AG04450 (cell line): Measurements from ENCODE around the gene TNRC6B. TPM values are rescaled to one million over a fixed set of nuclear protein-coding genes. Genes with fewer than 3 reads are reported as not detected.

Source experiments
- CTCF ChIA-PET: fragments of 300-600, 350-600 bp; formaldehyde crosslinking; extraction: SDS; loops from one replicate; lab custom pipeline; 2022; ENCODE audit warnings: antibody characterized with exemption, inconsistent platforms; lab: Charles Lee
- POLR2A ChIA-PET: fragments of 350-600 bp; formaldehyde crosslinking; extraction: SDS; loops from one replicate; lab custom pipeline; 2021; ENCODE audit warnings: antibody characterized with exemption, inconsistent platforms; lab: Yijun Ruan, JAX
- DNase-seq: peaks from one replicate; pipeline ENCODE4 v3.0.0-alpha.2; 2011; ENCODE audit warnings: low read depth, low spot score
- H3K27ac ChIP-seq: one replicate; pipeline ENCODE4 v1.5.1; 2012; ENCODE audit warnings: low read depth, low read length, control low read depth
- H3K27me3 ChIP-seq: one replicate; pipeline ENCODE4 v1.6.0; 2012; ENCODE audit warnings: low read length; ENCODE audit not compliant: control insufficient read depth, insufficient read depth
- H3K4me3 ChIP-seq: 2 replicates; pipeline ENCODE4 v1.5.1; 2011; ENCODE audit warnings: mild to moderate bottlenecking, low read depth, low read length, control low read depth
- H3K9me3 ChIP-seq: 2 replicates; pipeline ENCODE4 v1.5.1; 2012; ENCODE audit warnings: low read length; ENCODE audit not compliant: control insufficient read depth, insufficient read depth
- polyA plus RNA-seq: library from polyadenylated mRNA; depleted of rRNA; stranded (reverse); fragments of >200 nt; gene quantifications from 2 replicates; pipeline ENCODE4 v1.2.3, GENCODE V29; 2011
- TF ChIP-seq, protein P1 (sequence below): IDR thresholded peaks from 2 replicates; pipeline ENCODE4 v1.5.1; 2011; ENCODE audit warnings: low read depth, low read length, control low read depth, inconsistent platforms

The TNRC6B gene
- polyA plus RNA-seq, 1 experiment: 6.6 TPM

DNA sequence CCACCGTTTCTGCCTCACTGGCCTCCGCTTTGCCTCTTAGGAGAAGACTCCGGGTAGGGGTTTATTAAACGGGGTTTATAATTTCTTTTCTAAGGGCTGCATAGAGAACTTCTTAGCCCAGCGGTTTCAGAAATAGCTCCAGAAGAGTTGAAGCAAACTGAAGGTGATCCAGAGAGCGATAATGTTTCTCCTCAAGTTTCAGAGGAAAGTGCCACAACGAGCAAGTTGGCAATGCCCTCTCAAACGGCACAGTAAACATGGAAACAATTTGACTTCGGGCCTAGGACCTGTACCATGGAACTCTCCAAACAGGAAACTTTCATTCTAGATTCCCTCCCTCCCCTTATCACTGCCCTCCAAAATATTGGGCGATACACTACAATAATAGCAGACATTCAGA, 169.6 kb downstream of the TNRC6B start:
- H3K27me3 ChIP-seq: no peaks in the 10 kb centered on the region
- no peak overlapping the region for H3K27ac ChIP-seq
- POLR2A ChIA-PET: interaction anchor here (0.6 to 1.2 kb wide), 4 partner anchors 303 to 441 kb away, joined by 3 to 5 read pairs (median 3); no protein-coding TSS in a partner anchor
- CTCF ChIA-PET: interaction anchor here (0.6 to 2.6 kb wide), 21 partner anchors 17 to 818 kb away, joined by 3 to 16 read pairs (median 4); no protein-coding TSS in a partner anchor
- DNase-seq: no peak
- TF ChIP-seq, protein P1, sequence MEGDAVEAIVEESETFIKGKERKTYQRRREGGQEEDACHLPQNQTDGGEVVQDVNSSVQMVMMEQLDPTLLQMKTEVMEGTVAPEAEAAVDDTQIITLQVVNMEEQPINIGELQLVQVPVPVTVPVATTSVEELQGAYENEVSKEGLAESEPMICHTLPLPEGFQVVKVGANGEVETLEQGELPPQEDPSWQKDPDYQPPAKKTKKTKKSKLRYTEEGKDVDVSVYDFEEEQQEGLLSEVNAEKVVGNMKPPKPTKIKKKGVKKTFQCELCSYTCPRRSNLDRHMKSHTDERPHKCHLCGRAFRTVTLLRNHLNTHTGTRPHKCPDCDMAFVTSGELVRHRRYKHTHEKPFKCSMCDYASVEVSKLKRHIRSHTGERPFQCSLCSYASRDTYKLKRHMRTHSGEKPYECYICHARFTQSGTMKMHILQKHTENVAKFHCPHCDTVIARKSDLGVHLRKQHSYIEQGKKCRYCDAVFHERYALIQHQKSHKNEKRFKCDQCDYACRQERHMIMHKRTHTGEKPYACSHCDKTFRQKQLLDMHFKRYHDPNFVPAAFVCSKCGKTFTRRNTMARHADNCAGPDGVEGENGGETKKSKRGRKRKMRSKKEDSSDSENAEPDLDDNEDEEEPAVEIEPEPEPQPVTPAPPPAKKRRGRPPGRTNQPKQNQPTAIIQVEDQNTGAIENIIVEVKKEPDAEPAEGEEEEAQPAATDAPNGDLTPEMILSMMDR: no peak
- H3K4me3 ChIP-seq: peak overlapping the region; percentile 94
- no peaks in the 10 kb centered on the region for H3K9me3 ChIP-seq

DNA sequence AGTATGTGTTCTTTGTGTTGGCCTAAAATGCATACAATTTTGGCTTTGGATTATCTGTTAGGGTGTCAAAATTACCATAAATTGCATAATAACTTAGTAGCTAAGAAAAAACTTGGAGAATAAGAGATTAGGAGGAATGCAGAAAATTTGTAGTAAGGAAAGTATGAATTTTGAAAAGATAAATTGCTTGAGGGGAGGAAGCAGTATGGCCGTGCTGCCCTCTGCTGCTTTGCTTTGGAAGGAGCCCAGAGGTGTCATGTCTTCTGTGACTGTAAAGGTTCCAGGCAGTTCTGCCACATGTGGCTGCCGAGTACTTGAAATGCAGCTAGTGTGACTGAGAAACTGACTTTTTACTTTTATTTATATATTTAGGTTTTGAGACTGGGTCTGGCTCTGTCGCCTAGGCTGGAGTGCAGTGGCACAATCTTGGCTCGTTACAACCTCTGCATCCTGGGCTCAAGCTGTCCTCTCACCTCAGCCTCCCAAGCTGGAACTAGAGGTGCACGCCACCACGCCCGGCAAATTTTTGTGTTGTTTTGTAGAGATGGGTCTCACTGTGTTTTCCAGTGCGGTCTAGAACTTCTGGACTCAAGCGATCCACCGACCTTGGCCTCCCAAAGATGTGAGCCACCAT, 170.4 kb downstream of the TNRC6B start:
- TF ChIP-seq, protein P1: peak; percentile 85
- no peaks in the 10 kb centered on the region for H3K27me3 ChIP-seq
- no peak for DNase-seq
- CTCF ChIA-PET: interaction anchor here (0.6 to 2.6 kb wide), 30 partner anchors 9 to 819 kb away, joined by 3 to 16 read pairs (median 4); no protein-coding TSS in a partner anchor
- no peak overlapping the region for H3K27ac ChIP-seq
- POLR2A ChIA-PET: interaction anchor here (1.0 kb wide), 1 partner anchor 171 kb away, joined by 6 read pairs; the partner anchor contains the start of gene TNRC6B
- H3K4me3 ChIP-seq: peak overlapping the region; percentile 94
- H3K9me3 ChIP-seq: no peaks in the 10 kb centered on the region

DNA sequence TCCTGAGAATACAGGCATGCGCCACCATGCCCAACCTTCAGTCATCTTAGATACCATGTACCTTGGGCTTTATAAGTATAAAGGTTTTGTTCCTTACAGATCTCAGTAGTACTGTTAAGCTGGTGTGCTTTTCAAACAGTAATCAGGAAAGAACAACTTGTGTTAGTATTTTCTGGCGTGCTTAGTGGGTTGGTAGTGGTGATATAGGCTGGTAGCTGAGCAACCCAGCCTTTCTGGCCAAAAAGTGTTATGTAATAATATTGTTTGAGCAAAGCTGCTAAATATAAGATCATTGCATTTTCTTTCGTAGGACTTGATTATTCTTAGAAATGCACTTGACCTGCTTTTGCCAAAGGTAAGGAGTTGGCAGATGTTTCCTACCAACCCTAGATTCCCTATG, 175.0 kb downstream of the TNRC6B start:
- H3K9me3 ChIP-seq: no peaks in the 10 kb centered on the region
- H3K27me3 ChIP-seq: no peaks in the 10 kb centered on the region
- POLR2A ChIA-PET: no interaction called here
- TF ChIP-seq, protein P1: no peak
- no peak overlapping the region for H3K27ac ChIP-seq
- no peak overlapping the region for H3K4me3 ChIP-seq
- no peak for DNase-seq
- CTCF ChIA-PET: no interaction called here

DNA sequence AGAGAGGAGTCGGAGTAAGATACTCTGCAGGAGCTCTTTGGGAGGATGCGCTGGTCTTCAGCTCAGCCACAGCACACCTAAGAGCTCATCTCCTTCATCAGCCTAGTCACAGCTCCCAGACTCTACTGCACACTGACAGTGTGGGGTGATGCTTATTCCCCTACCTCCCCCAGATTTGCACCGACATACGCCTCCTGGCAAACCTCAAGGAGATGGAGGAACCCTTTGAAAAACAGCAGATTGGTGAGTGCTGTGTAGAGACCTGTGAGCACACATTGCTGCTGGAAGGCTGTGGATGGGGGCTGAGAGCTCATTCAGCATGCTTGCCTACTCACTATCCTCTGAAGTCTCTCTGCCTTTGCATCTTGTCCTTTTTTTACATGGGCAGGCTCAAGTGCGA, 183.4 kb downstream of the TNRC6B start:
- CTCF ChIA-PET: no interaction called here
- TF ChIP-seq, protein P1: no peak
- Histone ChIP-seq H3K4me3 (no peak overlapping the region), H3K27ac (no peak overlapping the region), H3K27me3 (no peaks in the 10 kb centered on the region), H3K9me3 (no peaks in the 10 kb centered on the region)
- no peak for DNase-seq
- POLR2A ChIA-PET: no interaction called here

DNA sequence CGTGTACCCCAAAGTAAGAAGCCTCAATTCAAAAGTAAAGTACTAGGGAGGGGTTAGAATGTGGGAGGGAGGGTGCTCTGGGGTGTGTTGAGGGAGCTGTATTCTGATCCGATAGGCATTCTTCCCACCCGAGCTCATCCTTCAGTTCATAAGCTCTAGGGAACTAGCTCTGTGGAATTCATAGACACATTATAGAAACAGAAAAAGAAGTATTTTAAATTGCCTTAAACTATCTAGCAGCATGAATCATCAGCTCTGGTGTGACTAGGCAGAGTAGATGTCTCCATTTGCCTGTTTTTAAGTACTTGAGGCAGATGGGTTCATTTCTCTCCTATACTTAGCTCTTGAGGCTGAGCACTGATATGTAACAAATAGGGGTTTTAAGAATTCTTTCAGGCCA, 185.3 kb downstream of the TNRC6B start:
- H3K4me3 ChIP-seq: no peak overlapping the region
- H3K9me3 ChIP-seq: no peaks in the 10 kb centered on the region
- POLR2A ChIA-PET: interaction anchor here (0.6 kb wide), 1 partner anchor 290 kb away, joined by 3 read pairs; no protein-coding TSS in a partner anchor
- CTCF ChIA-PET: no interaction called here
- DNase-seq: peak; percentile 33
- TF ChIP-seq, protein P1: no peak
- H3K27ac ChIP-seq: peak overlapping the region; percentile 53
- H3K27me3 ChIP-seq: no peaks in the 10 kb centered on the region
